Upper lobe of left lung (tissue), 4 donors: ENCODE results near the gene SCGB1D1.

Experiments
- CTCF ChIP-seq, 6 experiments: fragments of 450-650 bp in 4 of 6; fragments of 200-600 bp in 2 of 6; sonication (generic) in 2 of 6; IDR thresholded peaks; one replicate each; pipeline ENCODE4 v1.5.1; 2016 to 2019; ENCODE audit warnings: antibody characterized with exemption in 6 of 6
- POLR2A ChIP-seq, 4 donors: fragments of 450-650 bp; IDR thresholded peaks; one replicate each; pipeline ENCODE4 v1.5.1; 2016 to 2017; ENCODE audit warnings: antibody characterized with exemption in 4 of 4, mild to moderate bottlenecking in 2 of 4

DNA sequence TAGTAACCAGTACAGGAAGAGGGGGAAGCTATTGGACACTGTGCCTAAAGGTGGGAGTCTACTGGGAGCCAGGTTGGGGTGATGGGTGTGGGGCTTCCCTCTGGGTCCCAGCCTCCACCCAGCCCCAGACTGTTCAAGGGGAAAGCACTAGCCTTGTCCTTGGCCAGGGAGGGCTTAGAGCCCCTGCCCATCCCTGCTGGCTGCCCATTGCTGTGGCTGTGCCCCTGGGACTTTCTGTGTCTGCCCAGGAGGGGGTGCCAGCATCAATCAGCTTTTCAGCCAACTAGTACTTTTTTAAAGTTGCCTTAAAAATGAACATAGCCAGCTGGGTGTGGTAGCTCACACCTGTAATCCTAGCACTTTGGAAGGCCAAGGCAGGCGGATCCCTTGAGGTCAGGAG lies 46.3 kb upstream of the SCGB1D1 start:
- TF ChIP-seq CTCF (IDR thresholded peaks at IDR 0.05) (no peak), POLR2A (IDR thresholded peaks at IDR 0.05) (no peak)
